GM21447 (cell line): ENCODE data around the gene TRAF2.

ENCODE experiments used
- ATAC-seq: cut with Tn5 transposase; IDR thresholded peaks from one replicate; pipeline ENCODE4 v1.9.1; 2021; ENCODE audit not compliant: unreplicated experiment

TRAF2 gene

GRCh38 chr9:136847088-136847825 is 39.1 kb upstream of the TRAF2 start:
- no peak for ATAC-seq

GRCh38 chr9:136847826-136848392 is 38.4 kb upstream of the TRAF2 start:
- ATAC-seq: no peak

GRCh38 chr9:136848393-136849037 is 37.8 kb upstream of the TRAF2 start:
- ATAC-seq: peak; percentile 3

- peak; percentile 67 for ATAC-seq
Observed at GRCh38 chr9:136849038-136849959, 37.0 kb upstream of the TRAF2 start, which contains the start of gene PHPT1. PHPT1 (plus strand) TSS chr9:136849409; CDS start chr9:136849431, 22 bp downstream.

- no peak for ATAC-seq
Observed at GRCh38 chr9:136849960-136850865, 36.1 kb upstream of the TRAF2 start.

- ATAC-seq: no peak
Observed at GRCh38 chr9:136850866-136851775, 35.2 kb upstream of the TRAF2 start.

- ATAC-seq: no peak
Observed at GRCh38 chr9:136851941-136852663, 34.2 kb upstream of the TRAF2 start, which contains the start of gene MAMDC4. MAMDC4 (plus strand) TSS chr9:136852346; CDS start chr9:136852417, 71 bp downstream.

GRCh38 chr9:136852664-136853595 is 33.4 kb upstream of the TRAF2 start:
- no peak for ATAC-seq

- ATAC-seq: no peak
Observed at GRCh38 chr9:136853596-136854112, 32.7 kb upstream of the TRAF2 start.

GRCh38 chr9:136854113-136854841 is 32.0 kb upstream of the TRAF2 start:
- ATAC-seq: no peak

- no peak for ATAC-seq
Observed at GRCh38 chr9:136854842-136855460, 31.4 kb upstream of the TRAF2 start.

- no peak for ATAC-seq
Observed at GRCh38 chr9:136855461-136856078, 30.7 kb upstream of the TRAF2 start.

- no peak for ATAC-seq
Observed at GRCh38 chr9:136856079-136856476, 30.2 kb upstream of the TRAF2 start.

- ATAC-seq: no peak
Observed at GRCh38 chr9:136856541-136857141, 29.7 kb upstream of the TRAF2 start.

- ATAC-seq: no peak
Observed at GRCh38 chr9:136857166-136857565, 29.1 kb upstream of the TRAF2 start.
